Mucosa of descending colon (tissue), 3 donors: Measurements from ENCODE around the gene CALHM5. TPM values are rescaled to one million over a fixed set of nuclear protein-coding genes. Genes with fewer than 3 reads are reported as not detected.
A peak's percentile ranks its signal among the peaks of the same experiment; 100 is the strongest.

ENCODE experiments used
- ATAC-seq: fragments of 200-7000 bp; cut with Tn5 transposase; one replicate; pipeline ENCODE4 v1.9.1; 2020; ENCODE audit warnings: mild to moderate bottlenecking, moderate library complexity
- DNase-seq, 3 donors: peaks; one replicate each; pipeline ENCODE4 v3.0.0-alpha.2; 2020
- H3K36me3 ChIP-seq: fragments of 200-600 bp; one replicate; pipeline ENCODE4 v1.8.0; 2021; ENCODE audit warnings: low read depth, mild to moderate bottlenecking
- H3K4me1 ChIP-seq: fragments of 200-600 bp; one replicate; pipeline ENCODE4 v1.8.0; 2021; ENCODE audit warnings: low read depth, mild to moderate bottlenecking
- H3K4me3 ChIP-seq: fragments of 200-600 bp; one replicate; pipeline ENCODE4 v1.8.0; 2021; ENCODE audit warnings: mild to moderate bottlenecking
- H3K9me3 ChIP-seq: fragments of 200-600 bp; one replicate; pipeline ENCODE4 v1.8.0; 2021; ENCODE audit warnings: mild to moderate bottlenecking
- CTCF ChIP-seq: fragments of 200-600 bp; IDR thresholded peaks from one replicate; pipeline ENCODE4 v1.8.0; 2022; ENCODE audit warnings: antibody characterized with exemption, mild to moderate bottlenecking
- intact Hi-C, 2 donors: fragments of 100-400 bp; cut with DNase I in 1 of 2; cut with micrococcal nuclease in 1 of 2; formaldehyde crosslinking; loops; one replicate each; pipeline versions ENCODE4 v1.11.0 to v1.11.1; 2022; cut with DNase I, micrococcal nuclease
- total RNA-seq, 3 donors: library from RNA; stranded (reverse); fragmentation: NEBNext Ultra II Directional in 2 of 3; extraction: Animal tissue kit (Norgen Biotek cat#: 25700) in 2 of 3; gene quantifications; one replicate each; pipeline versions ENCODE4 v1.2.1 to v1.2.4, GENCODE V29; 2021 to 2023
- donor health status: DM: no; HTN: no; CAD: no; lungs with moderate emphysema.
- donor health status: DM: no; HTN: no; CAD: no.
- donor health status: DM: no; HTN: yes; CAD: no.

Gene CALHM5
- total RNA-seq, 3 donors from 2014 or later: 0.20 to 0.85 (median 0.72) TPM

GRCh38 chr6:116556065-116556464, 44.6 kb downstream of the CALHM5 start:
- no peak for ATAC-seq
- no peak for DNase-seq
- TF ChIP-seq CTCF: no peak
- Histone ChIP-seq H3K36me3 (no peaks in the 10 kb centered on the region), H3K9me3 (no peaks in the 10 kb centered on the region), H3K4me3 (no peak overlapping the region), H3K4me1 (no peaks in the 10 kb centered on the region)
- intact Hi-C loops: no loop called here

- ATAC-seq (no peak), DNase-seq (no peak)
- no peak for TF ChIP-seq CTCF
- Histone ChIP-seq H3K4me3 (no peak overlapping the region), H3K4me1 (no peaks in the 10 kb centered on the region), H3K9me3 (no peaks in the 10 kb centered on the region), H3K36me3 (no peaks in the 10 kb centered on the region)
- intact Hi-C loops: no loop called here
Observed at GRCh38 chr6:116556814-116557415, 45.5 kb downstream of the CALHM5 start.

- intact Hi-C loops: no loop called here
- ATAC-seq: peak; percentile 34
- no peaks in the 10 kb centered on the region for H3K4me1 ChIP-seq
- H3K4me3 ChIP-seq: no peak overlapping the region
- TF ChIP-seq CTCF: no peak
- no peaks in the 10 kb centered on the region for H3K9me3 ChIP-seq
- H3K36me3 ChIP-seq: no peaks in the 10 kb centered on the region
- DNase-seq: peak in 1 of 3 donors; percentile 7
Observed at GRCh38 chr6:116557893-116558292, 46.5 kb downstream of the CALHM5 start.

GRCh38 chr6:116560130-116560529, 48.7 kb downstream of the CALHM5 start:
- H3K4me1 ChIP-seq: no peaks in the 10 kb centered on the region
- ATAC-seq (no peak), DNase-seq (no peak)
- no peaks in the 10 kb centered on the region for H3K36me3 ChIP-seq
- no peaks in the 10 kb centered on the region for H3K9me3 ChIP-seq
- intact Hi-C loops: no loop called here
- no peak overlapping the region for H3K4me3 ChIP-seq
- TF ChIP-seq CTCF: no peak

GRCh38 chr6:116561377-116562018, 50.1 kb downstream of the CALHM5 start:
- no peaks in the 10 kb centered on the region for H3K36me3 ChIP-seq
- no peak overlapping the region for H3K4me3 ChIP-seq
- H3K4me1 ChIP-seq: no peaks in the 10 kb centered on the region
- intact Hi-C loops: no loop called here
- peak; percentile 80 for TF ChIP-seq CTCF
- no peaks in the 10 kb centered on the region for H3K9me3 ChIP-seq
- DNase-seq: peak; percentile 43 to 88 (median 75)
- ATAC-seq: peak; percentile 89
